ENCODE measurements around the gene URB2. TPM values are rescaled to one million over a fixed set of nuclear protein-coding genes. Genes with fewer than 3 reads are reported as not detected.
"Not testable (repeated sequence)": the region's sequence is repeated elsewhere in the genome, so short reads cannot be mapped to it uniquely, and the experiment has no call there.

Gene URB2
- total RNA-seq, 1 donor from 2014 or later = 1.8 TPM

DNA sequence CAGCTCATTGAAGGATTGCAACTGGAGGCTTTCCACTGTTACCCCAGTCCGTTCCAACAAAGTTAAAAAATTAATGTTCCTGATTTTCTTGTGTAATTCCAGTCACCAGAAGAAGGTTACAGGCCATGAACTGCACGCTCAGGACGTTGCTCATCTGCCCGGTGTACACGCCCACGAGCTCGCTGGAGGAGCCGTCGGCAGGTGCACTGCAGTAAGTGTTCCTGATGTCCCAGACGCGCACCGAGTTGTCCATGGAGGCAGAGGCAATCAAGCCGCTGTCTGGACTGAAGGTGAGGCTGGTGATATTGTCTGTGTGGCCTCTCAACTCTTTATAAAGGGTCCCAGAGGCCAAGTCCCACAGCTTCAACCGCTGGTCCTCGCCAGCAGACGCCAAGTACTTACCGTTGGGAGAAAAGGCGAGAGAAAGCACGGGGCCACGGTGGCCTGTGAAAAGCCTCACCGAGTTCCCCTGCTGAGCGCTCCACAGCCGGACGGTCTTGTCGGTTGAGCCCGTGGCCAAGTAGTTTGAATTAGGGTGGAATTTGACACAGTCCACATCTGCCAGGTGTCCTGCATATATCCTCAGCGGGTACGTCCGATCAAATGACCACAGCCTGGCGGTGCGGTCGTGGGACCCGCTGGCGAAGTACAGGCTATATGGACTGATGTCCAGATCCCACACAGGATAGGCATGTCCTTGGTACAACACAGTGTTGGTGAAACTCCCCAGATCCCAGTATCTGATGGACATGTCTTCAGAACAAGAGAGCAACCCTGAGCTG is 31.6 kb upstream of the URB2 start:
- no peak for DNase-seq (ENCODE audit: low spot score in 2 of 2)
- H3K36me3 ChIP-seq = peaks cover 13 to 20% of the 10 kb centered on the region in 2 donors
- intact Hi-C loops (cut with DNase I) = no loop called here
- no peaks in the 10 kb centered on the region for H3K27me3 ChIP-seq
- no peaks in the 10 kb centered on the region for H3K9me3 ChIP-seq
- H3K4me1 ChIP-seq = peaks cover 18 to 31% of the 10 kb centered on the region in 2 donors
- TF ChIP-seq, protein P1, sequence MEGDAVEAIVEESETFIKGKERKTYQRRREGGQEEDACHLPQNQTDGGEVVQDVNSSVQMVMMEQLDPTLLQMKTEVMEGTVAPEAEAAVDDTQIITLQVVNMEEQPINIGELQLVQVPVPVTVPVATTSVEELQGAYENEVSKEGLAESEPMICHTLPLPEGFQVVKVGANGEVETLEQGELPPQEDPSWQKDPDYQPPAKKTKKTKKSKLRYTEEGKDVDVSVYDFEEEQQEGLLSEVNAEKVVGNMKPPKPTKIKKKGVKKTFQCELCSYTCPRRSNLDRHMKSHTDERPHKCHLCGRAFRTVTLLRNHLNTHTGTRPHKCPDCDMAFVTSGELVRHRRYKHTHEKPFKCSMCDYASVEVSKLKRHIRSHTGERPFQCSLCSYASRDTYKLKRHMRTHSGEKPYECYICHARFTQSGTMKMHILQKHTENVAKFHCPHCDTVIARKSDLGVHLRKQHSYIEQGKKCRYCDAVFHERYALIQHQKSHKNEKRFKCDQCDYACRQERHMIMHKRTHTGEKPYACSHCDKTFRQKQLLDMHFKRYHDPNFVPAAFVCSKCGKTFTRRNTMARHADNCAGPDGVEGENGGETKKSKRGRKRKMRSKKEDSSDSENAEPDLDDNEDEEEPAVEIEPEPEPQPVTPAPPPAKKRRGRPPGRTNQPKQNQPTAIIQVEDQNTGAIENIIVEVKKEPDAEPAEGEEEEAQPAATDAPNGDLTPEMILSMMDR (IDR thresholded peaks at IDR 0.05) = no peak
- H3K4me3 ChIP-seq = no peak overlapping the region
- peak overlapping the region; percentile 92 to 94 for H3K27ac ChIP-seq

DNA sequence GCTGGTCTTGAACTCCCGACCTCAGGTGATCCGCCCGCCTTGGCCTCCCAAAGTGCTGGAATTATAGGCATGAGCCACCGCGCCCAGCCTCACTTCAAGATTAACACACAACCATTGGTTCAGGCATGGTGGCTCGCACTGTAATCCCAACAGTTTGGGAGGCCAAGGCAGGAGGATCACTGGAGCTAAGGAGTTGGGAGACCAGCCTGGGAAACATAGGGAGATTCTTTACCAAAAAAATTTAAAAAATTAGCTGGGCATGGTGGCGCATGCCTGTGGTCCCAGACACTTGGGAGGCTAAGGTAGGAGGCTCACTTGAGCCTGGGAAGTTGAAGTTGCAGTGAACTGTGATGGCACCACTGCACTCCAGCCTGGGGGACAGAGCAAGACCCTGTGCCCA is 30.2 kb upstream of the URB2 start:
- H3K4me3 ChIP-seq; DNase-seq (ENCODE audit: low spot score in 2 of 2); H3K9me3 ChIP-seq; H3K27me3 ChIP-seq: not testable (repeated sequence)
- peak overlapping the region; percentile 92 to 94 for H3K27ac ChIP-seq
- peaks cover 13 to 20% of the 10 kb centered on the region in 2 donors for H3K36me3 ChIP-seq
- H3K4me1 ChIP-seq = peaks cover 20 to 45% of the 10 kb centered on the region in 2 donors
- intact Hi-C loops (cut with DNase I) = loop anchor here (2.0 kb wide), 4 partner anchors 13 to 87 kb away; partner anchors contain the start of genes ABCB10 and NUP133

DNA sequence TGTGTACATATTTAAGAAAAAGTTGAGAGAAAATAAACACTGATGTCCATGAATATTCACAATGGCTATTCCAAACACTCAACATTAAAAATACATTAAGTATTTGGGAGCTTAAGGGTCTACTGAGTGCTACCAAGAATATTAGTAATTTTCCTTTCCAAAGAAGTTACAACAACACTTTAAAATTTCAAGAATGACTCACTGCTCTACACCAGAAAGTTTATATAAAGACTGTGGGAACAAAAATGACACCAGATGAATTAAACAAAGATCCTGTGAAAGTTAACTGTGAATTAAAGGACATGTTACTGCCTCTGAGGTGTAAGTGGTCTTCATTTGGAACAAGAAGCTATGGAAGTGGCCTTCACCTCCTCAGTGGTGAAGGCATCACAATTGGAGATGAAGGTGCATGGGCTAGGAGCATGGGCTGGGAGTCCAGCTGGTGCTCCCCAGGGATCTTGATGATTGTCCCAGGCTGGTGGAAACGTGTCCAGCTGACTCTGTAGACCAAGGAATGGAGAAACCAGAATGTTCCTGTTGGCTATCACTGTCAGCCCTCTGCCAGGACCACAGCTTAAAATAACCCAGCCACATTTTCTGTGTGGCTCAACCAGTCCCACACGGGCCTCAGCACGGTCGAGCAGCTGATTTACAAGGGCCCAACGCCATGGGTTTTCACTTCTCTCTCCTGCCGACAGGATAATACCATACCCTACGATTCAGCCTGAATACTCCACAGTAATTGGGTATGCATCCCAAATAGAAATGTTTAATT is 28.9 kb upstream of the URB2 start:
- intact Hi-C loops (cut with DNase I) = loop anchor here (1.0 to 2.0 kb wide), 5 partner anchors 14 to 88 kb away; partner anchors contain the start of genes ABCB10 and NUP133
- Histone ChIP-seq H3K27ac (peak overlapping the region; percentile 92 to 94), H3K27me3 (no peaks in the 10 kb centered on the region), H3K36me3 (peaks cover 25 to 31% of the 10 kb centered on the region in 2 donors), H3K9me3 (no peaks in the 10 kb centered on the region), H3K4me1 (peaks cover 20 to 50% of the 10 kb centered on the region in 2 donors), H3K4me3 (peak overlapping the region in 1 of 2 donors; percentile 34)
- DNase-seq (ENCODE audit: low spot score in 2 of 2) = peak; percentile 53 to 94
- TF ChIP-seq, protein P1 (IDR thresholded peaks at IDR 0.05) = peak in 2 of 3 experiments; percentile 21 to 39

- intact Hi-C loops (cut with DNase I) = loop anchor here (1.0 to 2.0 kb wide), 5 partner anchors 15 to 89 kb away; partner anchors contain the start of genes ABCB10 and NUP133
- Histone ChIP-seq H3K4me3 (peak overlapping the region in 1 of 2 donors; percentile 34), H3K36me3 (peaks cover 32 to 33% of the 10 kb centered on the region in 2 donors), H3K9me3 (no peaks in the 10 kb centered on the region), H3K4me1 (peaks cover 20 to 50% of the 10 kb centered on the region in 2 donors), H3K27me3 (no peaks in the 10 kb centered on the region), H3K27ac (peak overlapping the region; percentile 92 to 94)
- no peak for DNase-seq (ENCODE audit: low spot score in 2 of 2)
- TF ChIP-seq, protein P1 (IDR thresholded peaks at IDR 0.05) = no peak
Measured at GRCh38 chr1:229597877-229598276, 28.2 kb upstream of the URB2 start.

DNA sequence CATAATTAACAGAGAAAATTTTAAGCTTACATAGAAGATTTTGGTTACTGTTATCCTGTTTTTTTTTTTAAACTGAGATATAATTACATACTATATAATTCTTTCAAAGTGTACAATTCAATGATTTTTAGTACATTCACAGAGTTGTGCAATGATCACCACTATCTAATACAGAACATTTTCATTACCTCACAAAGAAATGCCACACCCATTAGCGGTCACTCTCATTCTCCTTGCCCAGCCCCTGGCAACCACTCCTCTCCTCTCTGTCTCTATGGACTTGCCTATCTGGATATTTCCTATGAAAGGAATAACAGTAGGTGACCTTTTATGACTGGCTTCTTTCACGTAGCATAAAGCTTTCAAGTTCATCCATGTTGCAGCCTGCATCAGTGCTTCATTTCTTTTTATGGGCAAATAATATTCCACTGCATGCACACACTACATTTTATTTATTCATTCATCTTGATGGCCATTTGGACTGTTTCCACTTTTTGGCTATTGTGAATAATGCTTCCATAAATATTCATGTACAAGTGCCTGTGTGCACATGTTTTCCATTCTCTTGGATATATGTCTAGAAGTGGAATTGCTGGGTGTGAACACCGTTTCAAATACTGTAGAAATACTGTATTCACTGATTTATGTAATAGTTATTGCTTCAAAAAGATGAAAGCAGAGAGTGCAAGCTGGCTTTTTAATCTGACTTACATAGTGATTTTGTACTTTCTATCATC is 26.7 kb upstream of the URB2 start:
- peaks cover 20 to 50% of the 10 kb centered on the region in 2 donors for H3K4me1 ChIP-seq
- no peaks in the 10 kb centered on the region for H3K9me3 ChIP-seq
- intact Hi-C loops (cut with DNase I) = no loop called here
- no peaks in the 10 kb centered on the region for H3K27me3 ChIP-seq
- peaks cover 27 to 38% of the 10 kb centered on the region in 2 donors for H3K36me3 ChIP-seq
- no peak for DNase-seq (ENCODE audit: low spot score in 2 of 2)
- TF ChIP-seq, protein P1 (IDR thresholded peaks at IDR 0.05) = no peak
- H3K27ac ChIP-seq = peak overlapping the region; percentile 92 to 94
- H3K4me3 ChIP-seq = no peak overlapping the region
